NCI-H748 (cell line): Measurements from ENCODE around the gene SCNN1B.

Experiments used
- DNase-seq: peaks from one replicate; lab custom pipeline; 2025; ENCODE audit not compliant: unreplicated experiment; lab: John Stamatoyannopoulos, UW

SCNN1B gene

DNA sequence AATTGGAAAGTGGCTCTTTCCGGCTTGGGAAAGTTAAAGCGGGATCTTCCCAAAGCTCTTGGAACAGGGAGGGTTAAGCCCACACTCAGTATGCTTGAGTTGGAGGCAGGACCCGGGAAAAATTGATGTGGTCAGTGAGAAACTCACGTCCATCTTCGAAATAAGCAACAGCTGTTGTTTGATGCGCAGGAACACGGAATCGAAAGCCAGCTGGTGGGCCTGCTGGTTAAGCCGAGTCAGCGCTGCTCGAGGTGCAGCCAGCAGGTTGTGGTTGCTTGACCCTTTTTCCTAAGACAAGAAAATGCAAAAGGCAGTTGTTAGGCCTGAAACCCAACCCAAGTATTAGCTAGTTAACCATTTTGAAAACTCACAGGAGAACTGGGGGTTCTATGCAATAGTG lies 101.4 kb downstream of the SCNN1B start:
- no peak for DNase-seq

DNA sequence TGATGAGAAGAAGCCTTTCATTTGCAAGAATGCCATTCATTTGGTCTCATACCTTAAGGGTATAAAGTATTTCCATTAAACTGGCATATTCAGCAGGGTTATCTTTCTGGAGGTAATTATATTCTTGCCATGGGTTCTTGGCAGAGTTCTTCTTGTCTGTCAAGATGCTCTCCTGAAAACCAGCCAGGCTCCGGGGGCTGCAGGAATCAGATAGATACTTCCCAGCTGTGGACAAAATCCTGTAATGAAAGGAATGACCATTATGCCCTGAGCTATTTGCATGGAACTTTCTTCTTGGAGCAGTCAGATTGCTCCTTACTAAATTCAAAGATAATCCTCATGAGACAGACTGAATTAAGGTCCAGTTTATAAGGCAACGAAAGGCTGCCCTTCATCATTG lies 103.9 kb downstream of the SCNN1B start:
- no peak for DNase-seq

DNA sequence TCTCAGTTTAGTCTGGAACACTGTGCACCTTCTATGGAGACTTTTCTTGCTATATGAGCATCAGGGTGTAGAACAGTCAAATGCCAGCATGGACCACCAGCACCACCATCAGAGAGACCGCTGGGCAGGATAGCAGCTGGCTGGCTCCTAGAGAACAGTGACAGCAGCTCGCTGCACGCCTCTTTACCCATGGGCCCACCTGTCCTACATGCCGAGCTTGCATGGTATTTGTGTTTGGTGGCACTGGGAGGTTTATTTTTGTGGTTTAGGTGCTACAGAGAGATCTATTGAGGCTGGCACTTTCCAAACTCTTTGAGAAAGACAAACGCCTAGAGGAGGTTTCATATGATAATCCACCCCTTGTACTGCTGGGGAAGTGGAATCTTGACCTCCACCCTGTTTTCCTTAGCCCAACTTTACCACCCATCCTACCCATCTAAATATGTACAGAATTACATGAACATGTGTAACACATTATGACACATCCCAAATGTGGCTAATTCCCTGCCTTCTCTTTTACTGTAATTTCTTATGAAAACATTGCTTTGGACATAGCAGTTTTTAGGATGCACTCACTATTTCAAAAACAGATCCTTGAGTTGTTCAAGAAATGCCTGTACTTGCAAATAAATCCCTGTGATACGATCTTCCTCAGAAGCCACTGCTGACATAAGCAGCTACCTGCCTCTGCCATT lies 104.6 kb downstream of the SCNN1B start:
- DNase-seq, result no peak

DNA sequence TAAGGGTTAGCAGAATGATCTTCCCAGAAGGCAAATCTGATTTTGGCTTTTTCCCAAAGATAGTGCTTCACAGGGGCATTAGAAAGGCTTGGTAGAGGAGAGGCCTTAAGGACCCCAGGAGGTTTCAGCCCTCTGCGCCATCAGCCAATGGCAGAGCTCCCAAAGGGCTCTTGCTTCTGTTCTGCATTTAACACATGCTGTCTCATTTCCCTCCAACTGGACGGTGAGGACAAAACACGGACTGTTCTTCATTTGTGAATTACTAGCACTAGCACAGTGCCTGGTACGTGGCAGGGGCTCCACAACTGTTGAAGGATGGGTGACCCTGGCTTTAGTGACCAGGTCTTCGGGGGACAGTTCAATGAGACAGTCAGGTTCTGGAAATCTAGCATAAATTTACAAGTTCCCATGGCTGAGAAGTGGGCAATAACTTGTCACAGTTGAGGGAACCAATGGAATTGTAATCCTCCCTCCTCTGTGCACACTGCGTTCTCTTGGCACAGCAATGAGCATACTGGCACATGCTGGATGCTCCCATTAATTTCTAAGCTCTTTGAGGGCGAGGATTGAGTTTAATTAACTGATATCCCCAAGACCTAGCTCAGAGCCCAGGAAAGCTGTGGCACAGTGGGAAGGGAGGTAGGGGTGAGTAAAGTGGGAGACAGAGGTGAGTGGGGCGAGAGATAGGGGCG lies 105.5 kb downstream of the SCNN1B start:
- DNase-seq, result no peak

- DNase-seq, result no peak
Observed at GRCh38 chr16:23408242-23408822, 106.2 kb downstream of the SCNN1B start.

- no peak for DNase-seq
Observed at GRCh38 chr16:23408823-23409298, 106.8 kb downstream of the SCNN1B start.

- no peak for DNase-seq
Observed at GRCh38 chr16:23409522-23409921, 107.4 kb downstream of the SCNN1B start.

GRCh38 chr16:23410176-23410575 lies 108.1 kb downstream of the SCNN1B start:
- peak; percentile 54 for DNase-seq

DNA sequence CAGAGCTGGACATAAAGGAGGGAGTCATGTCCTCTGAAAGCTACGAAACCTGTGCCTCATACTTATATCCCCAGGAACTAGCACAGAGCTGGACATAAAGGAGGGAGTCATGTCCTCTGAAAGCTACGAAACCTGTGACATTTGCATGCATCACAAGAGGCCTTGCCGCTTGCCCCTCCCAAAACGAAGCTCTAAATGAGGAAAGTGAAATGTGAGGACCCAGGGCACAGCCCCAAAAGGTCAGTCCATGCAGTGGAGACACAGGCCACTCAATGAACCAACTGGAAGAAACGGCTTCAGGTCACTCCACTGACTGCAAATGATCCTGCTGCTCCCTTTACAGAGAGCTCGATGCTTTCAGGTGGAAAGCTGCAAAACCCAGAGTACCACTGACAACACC lies 112.6 kb downstream of the SCNN1B start:
- DNase-seq, result no peak

GRCh38 chr16:23416816-23417215 lies 114.7 kb downstream of the SCNN1B start:
- no peak for DNase-seq

GRCh38 chr16:23420011-23420410 lies 117.9 kb downstream of the SCNN1B start:
- no peak for DNase-seq

- DNase-seq, result peak; percentile 39
Observed at GRCh38 chr16:23423496-23424049, 121.5 kb downstream of the SCNN1B start.

DNA sequence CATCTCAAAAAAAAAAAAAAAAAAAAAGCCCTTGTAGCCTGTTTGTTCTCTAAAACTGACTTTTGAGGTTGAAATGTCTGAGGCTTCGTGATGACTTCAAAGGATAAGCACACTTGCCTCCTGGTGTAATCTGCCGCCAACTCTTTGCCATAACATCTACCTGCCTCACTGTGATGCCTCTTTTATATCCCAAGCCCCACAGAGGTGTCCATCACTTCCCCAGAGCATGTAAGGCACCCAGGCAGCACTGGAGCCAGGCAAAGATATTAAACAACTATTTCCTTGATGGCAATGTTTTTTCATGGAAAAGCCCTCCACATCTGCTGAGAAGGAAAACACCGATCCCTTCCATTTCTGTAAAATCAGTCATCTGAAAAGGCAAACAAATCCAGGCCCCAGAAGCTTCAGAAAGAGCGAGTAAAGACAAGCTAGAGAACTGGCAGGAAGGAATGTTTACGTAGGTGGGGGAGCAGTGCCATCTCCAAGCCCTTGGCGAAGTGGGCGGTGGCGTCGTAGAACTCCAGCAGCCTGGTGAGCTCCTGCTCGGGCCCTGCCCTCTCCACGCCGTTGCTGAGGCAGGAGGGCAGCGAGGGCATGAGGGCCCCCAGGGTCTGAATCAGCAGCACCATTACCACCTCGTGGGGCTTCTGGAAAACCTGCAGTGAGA lies 122.3 kb downstream of the SCNN1B start:
- DNase-seq, result peak; percentile 14

GRCh38 chr16:23428351-23428750 lies 126.2 kb downstream of the SCNN1B start:
- DNase-seq, result no peak
